Superior temporal gyrus (tissue), 1 donor: ENCODE results near the gene DIPK1C.
A peak's percentile ranks its signal among the peaks of the same experiment; 100 is the strongest.

Experiments used
- DNase-seq: peaks from one replicate; pipeline ENCODE4 v3.0.0-alpha.2; 2016; ENCODE audit errors: extremely low spot score

The DIPK1C gene

GRCh38 chr18:74451148-74451547, 6.0 kb downstream of the DIPK1C start:
- DNase-seq: no peak

- peak; percentile 80 for DNase-seq
Observed at GRCh38 chr18:74450626-74451025, 6.5 kb downstream of the DIPK1C start.

- no peak for DNase-seq
Observed at GRCh38 chr18:74447404-74448152, 9.5 kb downstream of the DIPK1C start.

- no peak for DNase-seq
Observed at GRCh38 chr18:74446631-74447403, 10.3 kb downstream of the DIPK1C start.

- DNase-seq: no peak
Observed at GRCh38 chr18:74446178-74446577, 10.9 kb downstream of the DIPK1C start.

- DNase-seq: no peak
Observed at GRCh38 chr18:74445585-74445984, 11.5 kb downstream of the DIPK1C start.

GRCh38 chr18:74444104-74444503, 13.0 kb downstream of the DIPK1C start:
- DNase-seq: no peak

- no peak for DNase-seq
Observed at GRCh38 chr18:74440808-74441427, 16.2 kb downstream of the DIPK1C start.

GRCh38 chr18:74438091-74438490, 19.0 kb downstream of the DIPK1C start:
- DNase-seq: no peak

GRCh38 chr18:74436158-74436769, 20.8 kb downstream of the DIPK1C start:
- DNase-seq: no peak

GRCh38 chr18:74435740-74436139, 21.4 kb downstream of the DIPK1C start:
- DNase-seq: no peak

GRCh38 chr18:74434466-74434865, 22.6 kb downstream of the DIPK1C start:
- no peak for DNase-seq

GRCh38 chr18:74430806-74431571, 26.1 kb downstream of the DIPK1C start:
- DNase-seq: no peak

- no peak for DNase-seq
Observed at GRCh38 chr18:74430231-74430630, 26.9 kb downstream of the DIPK1C start.

- no peak for DNase-seq
Observed at GRCh38 chr18:74429096-74429495, 28.0 kb downstream of the DIPK1C start.

- DNase-seq: no peak
Observed at GRCh38 chr18:74427442-74428112, 29.5 kb downstream of the DIPK1C start.

- DNase-seq: no peak
Observed at GRCh38 chr18:74425876-74426275, 31.2 kb downstream of the DIPK1C start.

- no peak for DNase-seq
Observed at GRCh38 chr18:74425161-74425560, 31.9 kb downstream of the DIPK1C start.

GRCh38 chr18:74422541-74422940, 34.6 kb downstream of the DIPK1C start:
- DNase-seq: no peak

- no peak for DNase-seq
Observed at GRCh38 chr18:74420926-74421325, 36.2 kb downstream of the DIPK1C start.

- DNase-seq: no peak
Observed at GRCh38 chr18:74420481-74420880, 36.6 kb downstream of the DIPK1C start.
